Keratinocyte (primary cell): ENCODE measurements around the gene EIF6. TPM values are rescaled to one million over a fixed set of nuclear protein-coding genes. Genes with fewer than 3 reads are reported as not detected.

Experiments
- DNase-seq: peaks from one replicate; pipeline ENCODE4 v3.0.0-alpha.2; 2011; ENCODE audit warnings: low read depth, missing footprints, low spot score
- FAIRE-seq: peaks from 2 replicates; lab custom pipeline; 2011; peaks lifted over from hg19 to GRCh38; lab: Jason Lieb, UNC
- H2AFZ ChIP-seq: 2 replicates; pipeline ENCODE4 v1.6.0; 2012; ENCODE audit warnings: low read length, control low read depth, inconsistent platforms; ENCODE audit not compliant: control insufficient read depth
- H3K27ac ChIP-seq: 2 replicates; pipeline ENCODE4 v1.5.1; 2011; ENCODE audit warnings: low read length; ENCODE audit not compliant: control insufficient read depth, insufficient read depth
- H3K27me3 ChIP-seq: 3 replicates; pipeline ENCODE4 v1.6.0; 2011; ENCODE audit warnings: low read length; ENCODE audit not compliant: control insufficient read depth, insufficient read depth; ENCODE audit errors: extremely low read depth
- H3K36me3 ChIP-seq, 2 experiments: 2 replicates in 1 of 2; 3 replicates in 1 of 2; pipeline ENCODE4 v1.5.1; 2011; ENCODE audit warnings: low read length in 2 of 2, mild to moderate bottlenecking in 1 of 2; ENCODE audit not compliant: control insufficient read depth in 2 of 2, insufficient read depth in 2 of 2; ENCODE audit errors: extremely low read depth in 1 of 2
- H3K4me1 ChIP-seq: 3 replicates; pipeline ENCODE4 v1.5.1; 2011; ENCODE audit warnings: low read length; ENCODE audit not compliant: control insufficient read depth, insufficient read depth; ENCODE audit errors: extremely low read depth
- H3K4me2 ChIP-seq: 3 replicates; pipeline ENCODE4 v1.6.0; 2011; ENCODE audit warnings: low read depth, low read length; ENCODE audit not compliant: control insufficient read depth, insufficient read depth; ENCODE audit errors: extremely low read depth
- H3K4me3 ChIP-seq, 3 experiments: fragments of 200-600 bp in 1 of 3; sonication (generic) in 1 of 3; 2 replicates in 2 of 3; 3 replicates in 1 of 3; pipeline ENCODE4 v1.5.1; 2011 to 2016; ENCODE audit warnings: low read length in 3 of 3, mild to moderate bottlenecking in 3 of 3, control low read depth in 2 of 3, inconsistent platforms in 1 of 3, low read depth in 1 of 3, mixed read lengths in 1 of 3, mixed run types in 1 of 3, moderate library complexity in 1 of 3; ENCODE audit not compliant: control insufficient read depth in 2 of 3, insufficient read depth in 2 of 3; ENCODE audit errors: extremely low read depth in 1 of 3
- H3K79me2 ChIP-seq: 2 replicates; pipeline ENCODE4 v1.6.0; 2012; ENCODE audit warnings: low read length; ENCODE audit not compliant: control insufficient read depth, insufficient read depth
- H3K9ac ChIP-seq: 3 replicates; pipeline ENCODE4 v1.6.0; 2011; ENCODE audit warnings: low read length; ENCODE audit not compliant: control insufficient read depth, insufficient read depth; ENCODE audit errors: extremely low read depth
- H3K9me1 ChIP-seq: 3 replicates; pipeline ENCODE4 v1.6.0; 2011; ENCODE audit warnings: low read length; ENCODE audit not compliant: control insufficient read depth, insufficient read depth; ENCODE audit errors: extremely low read depth
- H3K9me3 ChIP-seq: 2 replicates; pipeline ENCODE4 v1.5.1; 2012; ENCODE audit warnings: low read depth, low read length; ENCODE audit not compliant: control insufficient read depth
- H4K20me1 ChIP-seq: 3 replicates; pipeline ENCODE4 v1.6.0; 2011; ENCODE audit warnings: low read length; ENCODE audit not compliant: control insufficient read depth, insufficient read depth; ENCODE audit errors: extremely low read depth
- CTCF ChIP-seq, 3 experiments: IDR thresholded peaks in 1 of 3; conservative IDR thresholded peaks in 1 of 3; optimal IDR thresholded peaks in 1 of 3; 2 replicates in 2 of 3; 3 replicates in 1 of 3; pipeline versions ENCODE3 to v1.5.1; 2011; ENCODE audit warnings: low read length in 3 of 3, mild to moderate bottlenecking in 3 of 3, moderate library complexity in 2 of 3, control low read depth in 1 of 3, inconsistent platforms in 1 of 3; ENCODE audit not compliant: insufficient read depth in 2 of 3; ENCODE audit errors: extremely low read depth in 1 of 3
- EZH2 ChIP-seq: IDR thresholded peaks from one replicate; pipeline ENCODE4 v1.6.1; 2012; ENCODE audit warnings: inconsistent platforms, mild to moderate bottlenecking, low read length, moderate library complexity
- dilution Hi-C: fragments of 300-500 bp; cut with MboI; formaldehyde crosslinking; loops from one replicate; pipeline ENCODE4 v1.7.0; 2020; ENCODE audit warnings: low sequenced_read_pairs; ENCODE audit not compliant: extremely low pct_ligation_motif_present
- polyA plus RNA-seq, 5 experiments: library from polyadenylated mRNA; depleted of rRNA in 3 of 5; stranded (reverse) in 3 of 5; stranded (forward) in 1 of 5; unstranded in 1 of 5; fragments of >200 nt; gene quantifications; 1 replicate in 1 of 5; 2 replicates in 3 of 5; 3 replicates in 1 of 5; pipeline versions ENCODE4 v1.2.1 to v1.2.3, GENCODE V29; 2011 to 2012; ENCODE audit warnings: missing spikeins in 2 of 5, low read depth in 1 of 5, low replicate concordance in 1 of 5

EIF6 gene
- polyA plus RNA-seq, 1 donor (not counting 4 experiments of a cell fraction or from before 2014, with no cell fraction given), result 206 TPM

GRCh38 chr20:35238170-35238569 is 46.4 kb downstream of the EIF6 start:
- H3K4me3 ChIP-seq, result no peak overlapping the region
- H3K4me2 ChIP-seq, result no peak overlapping the region
- H3K9me1 ChIP-seq, result no peaks in the 10 kb centered on the region
- dilution Hi-C loops, result no loop called here
- FAIRE-seq (no peak), DNase-seq (no peak)
- TF ChIP-seq CTCF (optimal IDR thresholded peaks at IDR 0.05 in 1 of 3, IDR thresholded peaks at IDR 0.05 in 1 of 3, conservative IDR thresholded peaks at IDR 0.05 in 1 of 3; ENCODE audit: extremely low read depth in 1 of 3, insufficient read depth in 2 of 3, low read length in 3 of 3) (no peak), EZH2 (no peak)
- no peaks in the 10 kb centered on the region for H4K20me1 ChIP-seq
- no peak overlapping the region for H2AFZ ChIP-seq
- no peak overlapping the region for H3K27ac ChIP-seq
- no peaks in the 10 kb centered on the region for H3K79me2 ChIP-seq
- H3K36me3 ChIP-seq, result no peaks in the 10 kb centered on the region
- H3K9ac ChIP-seq, result no peak overlapping the region
- no peaks in the 10 kb centered on the region for H3K4me1 ChIP-seq
- peaks cover 10% of the 10 kb centered on the region for H3K27me3 ChIP-seq
- H3K9me3 ChIP-seq, result no peaks in the 10 kb centered on the region

GRCh38 chr20:35237486-35237885 is 47.1 kb downstream of the EIF6 start:
- DNase-seq (no peak), FAIRE-seq (no peak)
- no peaks in the 10 kb centered on the region for H3K9me3 ChIP-seq
- H3K9ac ChIP-seq, result no peak overlapping the region
- H2AFZ ChIP-seq, result no peak overlapping the region
- no peaks in the 10 kb centered on the region for H4K20me1 ChIP-seq
- H3K27me3 ChIP-seq, result peaks cover 10% of the 10 kb centered on the region
- TF ChIP-seq EZH2 (no peak), CTCF (optimal IDR thresholded peaks at IDR 0.05 in 1 of 3, IDR thresholded peaks at IDR 0.05 in 1 of 3, conservative IDR thresholded peaks at IDR 0.05 in 1 of 3; ENCODE audit: extremely low read depth in 1 of 3, insufficient read depth in 2 of 3, low read length in 3 of 3) (no peak)
- H3K9me1 ChIP-seq, result no peaks in the 10 kb centered on the region
- H3K27ac ChIP-seq, result no peak overlapping the region
- no peaks in the 10 kb centered on the region for H3K36me3 ChIP-seq
- H3K79me2 ChIP-seq, result no peaks in the 10 kb centered on the region
- dilution Hi-C loops, result no loop called here
- no peaks in the 10 kb centered on the region for H3K4me1 ChIP-seq
- no peak overlapping the region for H3K4me3 ChIP-seq
- H3K4me2 ChIP-seq, result no peak overlapping the region
